GM13976 (cell line): ENCODE results near the gene GXYLT2.

Source experiments
- DNase-seq: peaks from one replicate; pipeline ENCODE4 v3.0.0; 2012; ENCODE audit warnings: low spot score
- in situ Hi-C: fragments of 300-500 bp; cut with MboI; formaldehyde crosslinking; loops from one replicate; pipeline ENCODE4 v1.12.0; 2022; ENCODE audit warnings: low sequenced_read_pairs, mixed read lengths, inconsistent platforms; ENCODE audit not compliant: unreplicated experiment
- TF ChIP-seq, protein P1 (sequence below): IDR thresholded peaks from 2 replicates; pipeline ENCODE4 v1.5.1; 2012; ENCODE audit warnings: borderline replicate concordance, mild to moderate bottlenecking; ENCODE audit not compliant: insufficient read depth; ENCODE audit errors: extremely low read depth, missing control alignments, control extremely low read depth

The GXYLT2 gene

DNA sequence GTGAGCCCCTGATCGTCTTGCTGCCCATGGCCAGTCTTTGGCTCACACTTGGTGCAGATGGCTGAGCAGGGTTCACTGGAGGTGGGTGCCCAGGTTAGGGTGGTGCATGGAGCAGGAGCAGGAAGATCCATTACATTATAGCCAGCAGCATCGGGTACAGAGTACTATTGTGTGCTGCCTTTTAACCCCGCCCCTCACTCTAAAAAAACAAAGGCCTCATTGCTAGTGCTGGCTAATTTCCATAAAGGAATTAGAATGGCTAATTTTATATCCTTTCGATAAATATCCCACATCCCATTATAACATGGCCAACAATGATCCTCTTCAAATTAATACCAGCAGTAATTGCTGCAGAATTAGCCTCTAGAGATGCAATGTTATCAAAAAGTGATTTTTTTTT is 63.0 kb downstream of the GXYLT2 start:
- TF ChIP-seq, protein P1, sequence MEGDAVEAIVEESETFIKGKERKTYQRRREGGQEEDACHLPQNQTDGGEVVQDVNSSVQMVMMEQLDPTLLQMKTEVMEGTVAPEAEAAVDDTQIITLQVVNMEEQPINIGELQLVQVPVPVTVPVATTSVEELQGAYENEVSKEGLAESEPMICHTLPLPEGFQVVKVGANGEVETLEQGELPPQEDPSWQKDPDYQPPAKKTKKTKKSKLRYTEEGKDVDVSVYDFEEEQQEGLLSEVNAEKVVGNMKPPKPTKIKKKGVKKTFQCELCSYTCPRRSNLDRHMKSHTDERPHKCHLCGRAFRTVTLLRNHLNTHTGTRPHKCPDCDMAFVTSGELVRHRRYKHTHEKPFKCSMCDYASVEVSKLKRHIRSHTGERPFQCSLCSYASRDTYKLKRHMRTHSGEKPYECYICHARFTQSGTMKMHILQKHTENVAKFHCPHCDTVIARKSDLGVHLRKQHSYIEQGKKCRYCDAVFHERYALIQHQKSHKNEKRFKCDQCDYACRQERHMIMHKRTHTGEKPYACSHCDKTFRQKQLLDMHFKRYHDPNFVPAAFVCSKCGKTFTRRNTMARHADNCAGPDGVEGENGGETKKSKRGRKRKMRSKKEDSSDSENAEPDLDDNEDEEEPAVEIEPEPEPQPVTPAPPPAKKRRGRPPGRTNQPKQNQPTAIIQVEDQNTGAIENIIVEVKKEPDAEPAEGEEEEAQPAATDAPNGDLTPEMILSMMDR: no peak
- in situ Hi-C loops: no loop called here
- DNase-seq: no peak

DNA sequence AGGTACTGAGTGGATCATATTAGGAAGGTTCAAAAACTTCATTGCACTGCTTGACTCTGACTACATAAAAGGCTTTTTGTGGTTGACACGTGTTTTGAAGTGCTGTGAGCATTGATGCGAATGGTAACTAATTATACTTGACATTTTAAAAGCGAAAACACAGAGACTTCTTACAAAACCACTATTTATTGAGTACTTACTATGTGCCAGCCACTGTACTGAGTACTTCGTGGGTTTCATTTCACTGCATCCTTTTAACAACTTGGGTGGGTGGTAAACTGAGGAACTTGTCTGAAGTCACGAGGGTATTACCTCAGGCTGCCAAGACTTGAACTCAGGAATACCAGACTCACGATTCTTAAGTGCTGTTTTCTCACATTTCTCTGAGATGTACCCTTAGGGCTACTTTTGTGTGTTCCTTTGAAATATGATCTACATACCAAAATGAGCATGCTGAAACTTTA is 63.4 kb downstream of the GXYLT2 start:
- in situ Hi-C loops: no loop called here
- no peak for DNase-seq
- TF ChIP-seq, protein P1: no peak

DNA sequence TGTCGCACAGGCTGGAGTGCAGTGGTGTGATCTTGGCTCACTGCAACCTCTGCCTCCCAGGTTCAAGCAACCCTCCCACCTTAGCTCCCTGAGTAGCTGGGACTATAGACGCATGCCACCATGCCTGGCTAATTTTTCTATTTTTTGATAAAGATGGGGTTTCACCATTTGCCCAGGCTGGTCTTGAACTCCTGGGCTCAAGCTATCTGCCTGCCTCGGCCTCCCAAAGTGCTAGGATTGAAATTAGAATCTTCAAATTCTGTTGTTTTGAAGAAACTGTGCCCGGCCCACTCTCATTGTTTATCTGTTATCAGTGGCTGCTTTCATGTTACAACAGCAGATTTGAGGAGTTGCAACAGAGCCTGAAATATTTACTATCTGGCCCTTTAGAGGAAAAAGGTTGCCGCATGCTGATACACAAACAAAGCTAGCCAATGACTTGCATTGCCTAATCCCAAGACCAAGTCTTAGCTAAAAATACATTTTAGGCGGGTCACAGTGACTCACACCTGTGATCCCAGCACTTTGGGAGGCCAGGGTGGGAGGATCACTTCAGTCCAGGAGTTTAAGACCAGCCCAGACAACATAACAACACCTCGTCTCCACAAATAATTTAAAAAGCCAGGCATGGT is 65.6 kb downstream of the GXYLT2 start:
- in situ Hi-C loops: no loop called here
- TF ChIP-seq, protein P1: no peak
- DNase-seq: no peak

DNA sequence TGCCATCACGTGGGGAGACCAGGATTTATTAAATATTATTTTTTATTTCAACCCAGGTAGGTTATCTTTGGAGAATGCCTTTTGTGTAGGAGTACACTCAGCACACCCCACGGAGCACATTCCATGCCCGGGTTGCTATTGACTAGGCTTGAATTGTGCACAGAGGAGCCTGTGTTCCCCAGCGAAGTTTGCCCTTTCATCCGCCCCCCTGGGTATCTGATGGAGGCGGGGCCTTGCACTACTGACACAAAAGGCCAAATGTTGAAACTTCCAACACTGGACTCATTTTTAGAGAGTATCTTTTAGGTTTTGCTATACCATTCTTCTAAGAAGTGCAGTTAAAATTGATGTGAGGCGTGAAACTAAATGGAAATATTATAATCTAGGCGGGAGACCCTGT is 69.5 kb downstream of the GXYLT2 start:
- TF ChIP-seq, protein P1: no peak
- in situ Hi-C loops: no loop called here
- DNase-seq: no peak

DNA sequence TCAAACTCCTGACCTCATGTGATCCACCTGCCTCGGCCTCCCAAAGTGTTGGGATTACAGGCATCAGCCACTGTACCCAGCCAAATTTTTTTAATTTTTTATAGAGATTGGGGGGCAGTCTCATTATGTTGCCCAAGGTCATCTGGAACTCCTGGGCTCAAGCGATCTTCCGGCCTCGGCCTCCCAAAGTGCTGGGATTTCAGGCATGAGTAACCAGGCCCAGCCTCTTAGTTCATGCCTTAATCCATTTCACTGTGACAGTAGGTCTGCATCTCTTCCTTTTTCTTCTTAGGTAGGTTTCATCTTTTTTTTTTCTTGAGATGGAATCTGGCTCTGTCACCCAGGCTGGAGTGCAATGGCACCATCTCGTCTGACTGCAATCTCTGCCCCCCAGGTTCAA is 71.5 kb downstream of the GXYLT2 start:
- no peak for DNase-seq
- in situ Hi-C loops: no loop called here
- TF ChIP-seq, protein P1: no peak

DNA sequence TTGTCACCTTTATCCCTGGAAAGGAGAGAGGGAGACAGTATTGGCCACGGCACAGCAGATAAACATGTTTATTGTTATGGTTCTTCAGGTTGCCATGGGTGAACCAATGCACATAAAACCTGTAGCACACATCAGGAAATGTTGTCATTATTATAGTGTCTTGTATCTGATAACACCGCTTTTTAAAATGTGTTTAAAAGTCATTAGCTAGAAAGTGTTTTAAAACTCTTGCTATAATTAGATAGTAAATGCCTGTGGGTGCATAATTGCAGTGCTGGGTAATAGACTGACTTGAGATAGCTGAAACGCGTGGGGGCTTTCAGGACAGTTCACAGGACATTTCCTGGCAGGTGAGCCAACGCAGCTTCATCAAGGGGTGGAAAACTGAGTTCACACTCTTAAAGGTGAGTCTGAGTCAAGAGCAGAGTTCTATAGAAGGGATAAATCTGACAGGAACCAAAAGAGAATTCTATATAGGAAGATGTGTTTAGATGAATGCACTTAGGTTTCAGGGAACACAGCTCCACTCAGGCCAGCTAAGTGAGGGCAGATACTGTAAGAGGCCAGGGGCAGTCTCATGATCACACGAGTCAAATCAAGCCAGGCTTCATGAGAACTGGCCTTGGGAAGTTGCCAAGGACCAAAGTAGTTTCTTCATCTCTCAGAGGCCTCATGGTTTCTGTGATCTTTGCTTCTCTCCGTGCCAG is 73.1 kb downstream of the GXYLT2 start:
- TF ChIP-seq, protein P1: no peak
- in situ Hi-C loops: no loop called here
- DNase-seq: no peak
